MM.1S (cell line): ENCODE results near the gene ARHGAP26.

Source experiments
- CTCF ChIP-seq: fragments of 300-600 bp; sonication (generic); IDR thresholded peaks from 2 replicates; pipeline ENCODE4 v1.5.1; 2016; ENCODE audit warnings: antibody characterized with exemption, low read length, mixed read lengths
- EZH2 ChIP-seq: fragments of 300-600 bp; sonication (generic); optimal IDR thresholded peaks from 2 replicates; pipeline ENCODE3; 2017; ENCODE audit warnings: low read depth, mild to moderate bottlenecking, antibody characterized with exemption, low read length, mixed read lengths

DNA sequence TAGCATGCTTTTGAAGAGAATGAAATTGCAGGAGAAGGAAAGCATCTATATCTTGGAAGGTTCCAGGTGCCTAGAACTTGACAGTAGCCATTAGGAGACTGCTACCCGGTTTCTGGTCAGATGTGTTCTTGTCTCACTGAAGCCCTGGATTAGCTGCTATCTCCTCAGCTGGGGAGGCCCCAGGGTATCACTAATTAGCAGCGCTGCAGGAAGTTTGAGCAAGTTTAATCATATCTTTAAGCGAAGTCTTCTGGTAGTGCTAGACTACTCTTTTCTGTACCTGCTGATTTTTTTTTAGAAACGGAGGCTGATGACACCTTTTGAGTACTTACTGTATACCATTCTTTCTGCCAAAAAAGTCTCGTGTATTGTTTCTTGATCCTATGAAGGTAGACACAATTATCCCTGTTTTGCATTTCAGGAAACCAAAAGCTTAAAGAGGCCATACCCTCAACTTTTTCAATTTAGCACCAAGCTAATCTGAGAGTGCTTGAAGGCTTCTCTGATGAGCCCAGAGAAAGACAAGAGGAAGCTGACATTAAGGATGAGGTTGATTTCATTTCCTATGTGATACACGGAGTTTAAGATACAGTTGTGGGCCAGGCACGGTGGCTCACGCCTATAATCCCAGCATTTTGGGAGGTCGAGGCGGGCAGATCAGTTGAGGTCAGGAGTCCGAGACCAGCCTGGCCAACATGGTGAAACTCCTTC lies 201.3 kb downstream of the ARHGAP26 start:
- no peak for TF ChIP-seq EZH2
- no peak for TF ChIP-seq CTCF
